Nephron progenitor cell (in vitro differentiated cells): Measurements from ENCODE around the gene KRT78.
A peak's percentile ranks its signal among the peaks of the same experiment; 100 is the strongest.
"Not testable (repeated sequence)": the region's sequence is repeated elsewhere in the genome, so short reads cannot be mapped to it uniquely, and the experiment has no call there.

Experiments
- DNase-seq: peaks from one replicate; pipeline ENCODE4 v3.0.0; 2021
- H3K27ac Mint-ChIP-seq: 2 replicates; pipeline ENCODE4 v1.8.0; 2021; ENCODE audit warnings: mild to moderate bottlenecking, moderate library complexity, mixed read lengths
- H3K27me3 Mint-ChIP-seq: 2 replicates; pipeline ENCODE4 v1.8.0; 2021; ENCODE audit warnings: mild to moderate bottlenecking, low read depth, mixed read lengths; ENCODE audit not compliant: poor library complexity
- H3K36me3 Mint-ChIP-seq: 2 replicates; pipeline ENCODE4 v1.8.0; 2021; ENCODE audit warnings: low read depth, mixed read lengths
- H3K4me1 Mint-ChIP-seq: 2 replicates; pipeline ENCODE4 v1.8.0; 2021; ENCODE audit warnings: mixed read lengths
- H3K4me3 Mint-ChIP-seq: 2 replicates; pipeline ENCODE4 v1.8.0; 2021; ENCODE audit warnings: mild to moderate bottlenecking, moderate library complexity, mixed read lengths
- H3K9me3 Mint-ChIP-seq: 2 replicates; pipeline ENCODE4 v1.8.0; 2021; ENCODE audit warnings: mild to moderate bottlenecking, moderate library complexity, mixed read lengths
- TF ChIP-seq, protein P1 (sequence below): fragments of 200-600 bp; sonication (generic); IDR thresholded peaks from 2 replicates; pipeline ENCODE4 v1.5.0; 2021; ENCODE audit warnings: antibody characterized with exemption

The KRT78 gene

DNA sequence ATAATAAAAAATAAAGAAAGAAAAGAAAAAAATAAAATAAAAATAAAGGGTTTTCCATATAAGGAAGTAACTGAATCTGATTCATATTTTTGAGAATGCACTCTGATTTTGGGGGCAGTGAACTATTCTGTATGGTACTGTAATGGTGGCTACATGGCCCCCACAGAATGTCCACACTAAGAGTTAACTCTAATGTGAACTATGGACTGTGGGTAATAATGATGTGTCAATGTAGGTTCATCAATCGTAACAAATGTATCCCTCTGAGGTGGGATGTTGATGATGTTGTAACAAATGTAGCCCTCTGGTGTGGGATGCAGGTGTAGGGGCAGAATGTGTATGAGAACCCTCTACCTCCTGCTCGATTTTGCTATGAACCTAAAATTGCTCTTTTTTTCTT lies 42.2 kb upstream of the KRT78 start:
- H3K4me1 Mint-ChIP-seq, result peaks cover 9% of the 10 kb centered on the region
- no peaks in the 10 kb centered on the region for H3K27me3 Mint-ChIP-seq
- H3K4me3 Mint-ChIP-seq, result no peak overlapping the region
- no peaks in the 10 kb centered on the region for H3K36me3 Mint-ChIP-seq
- H3K9me3 Mint-ChIP-seq, result no peaks in the 10 kb centered on the region
- no peak overlapping the region for H3K27ac Mint-ChIP-seq
- TF ChIP-seq, protein P1, sequence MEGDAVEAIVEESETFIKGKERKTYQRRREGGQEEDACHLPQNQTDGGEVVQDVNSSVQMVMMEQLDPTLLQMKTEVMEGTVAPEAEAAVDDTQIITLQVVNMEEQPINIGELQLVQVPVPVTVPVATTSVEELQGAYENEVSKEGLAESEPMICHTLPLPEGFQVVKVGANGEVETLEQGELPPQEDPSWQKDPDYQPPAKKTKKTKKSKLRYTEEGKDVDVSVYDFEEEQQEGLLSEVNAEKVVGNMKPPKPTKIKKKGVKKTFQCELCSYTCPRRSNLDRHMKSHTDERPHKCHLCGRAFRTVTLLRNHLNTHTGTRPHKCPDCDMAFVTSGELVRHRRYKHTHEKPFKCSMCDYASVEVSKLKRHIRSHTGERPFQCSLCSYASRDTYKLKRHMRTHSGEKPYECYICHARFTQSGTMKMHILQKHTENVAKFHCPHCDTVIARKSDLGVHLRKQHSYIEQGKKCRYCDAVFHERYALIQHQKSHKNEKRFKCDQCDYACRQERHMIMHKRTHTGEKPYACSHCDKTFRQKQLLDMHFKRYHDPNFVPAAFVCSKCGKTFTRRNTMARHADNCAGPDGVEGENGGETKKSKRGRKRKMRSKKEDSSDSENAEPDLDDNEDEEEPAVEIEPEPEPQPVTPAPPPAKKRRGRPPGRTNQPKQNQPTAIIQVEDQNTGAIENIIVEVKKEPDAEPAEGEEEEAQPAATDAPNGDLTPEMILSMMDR, result no peak
- DNase-seq, result no peak

DNA sequence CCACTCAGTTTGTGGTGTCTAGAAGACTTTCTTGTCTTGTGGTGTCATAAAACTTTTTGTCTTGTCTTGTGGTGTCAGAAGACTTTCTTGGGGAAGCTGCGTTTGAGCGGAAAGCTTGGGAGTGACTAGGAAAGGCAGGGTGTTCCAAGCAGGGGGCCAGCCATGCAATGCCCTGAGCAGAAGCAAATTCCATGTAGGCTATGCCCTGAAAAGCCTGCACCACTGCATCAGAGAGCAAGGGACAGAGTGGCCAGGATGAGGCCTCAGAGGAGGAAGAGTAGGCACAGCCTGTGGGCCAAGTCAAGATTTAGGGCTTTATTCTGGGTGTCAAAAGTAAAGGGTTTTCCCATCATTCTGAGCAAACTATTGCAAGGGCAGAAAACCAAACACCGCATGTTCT lies 41.6 kb upstream of the KRT78 start:
- Mint-ChIP-seq H3K27ac (peak overlapping the region; percentile 46), H3K27me3 (no peaks in the 10 kb centered on the region), H3K4me3 (no peak overlapping the region), H3K4me1 (peaks cover 4% of the 10 kb centered on the region), H3K36me3 (no peaks in the 10 kb centered on the region), H3K9me3 (no peaks in the 10 kb centered on the region)
- DNase-seq, result no peak
- TF ChIP-seq, protein P1, result no peak

DNA sequence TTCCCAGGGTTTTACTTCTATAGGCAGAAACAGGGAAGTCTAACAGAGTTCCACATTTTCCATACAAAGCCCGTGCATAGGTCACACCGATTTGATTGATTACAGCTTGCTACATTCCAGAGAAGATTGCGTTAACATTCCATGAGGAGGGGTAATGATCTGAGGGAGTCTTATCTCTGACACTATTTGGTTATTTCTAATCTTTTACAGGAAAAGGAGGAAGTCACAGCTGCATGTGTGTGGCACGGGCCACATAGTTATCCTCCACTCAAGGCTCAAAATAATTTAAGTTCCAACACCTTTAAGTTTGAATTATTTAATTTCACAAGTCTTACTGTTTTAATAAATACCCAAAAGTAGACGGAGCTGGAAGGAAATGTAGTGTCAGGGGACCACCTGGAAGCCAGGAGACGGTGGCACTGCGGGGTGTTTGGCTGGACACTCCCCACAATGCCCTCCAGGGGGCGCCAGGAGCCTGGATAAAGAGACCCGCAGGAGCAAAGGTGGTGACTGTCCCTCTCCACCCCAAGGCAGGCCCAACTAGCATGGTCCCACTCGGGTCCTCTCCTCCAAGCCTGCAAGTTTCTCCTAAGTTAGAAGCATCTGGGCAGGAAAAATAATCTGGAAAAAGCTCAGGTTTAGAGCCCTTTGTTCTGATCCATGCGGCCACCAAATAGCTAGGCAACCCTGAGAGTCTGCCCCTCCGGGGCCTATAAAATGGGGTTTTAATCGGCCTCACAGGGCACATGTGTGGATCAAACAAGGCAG lies 35.9 kb upstream of the KRT78 start:
- peaks cover 6% of the 10 kb centered on the region for H3K4me1 Mint-ChIP-seq
- H3K4me3 Mint-ChIP-seq, result no peak overlapping the region
- TF ChIP-seq, protein P1, result peak; percentile 96
- H3K27ac Mint-ChIP-seq, result no peak overlapping the region
- peak; percentile 90 for DNase-seq
- no peaks in the 10 kb centered on the region for H3K9me3 Mint-ChIP-seq
- H3K27me3 Mint-ChIP-seq, result peaks cover 4% of the 10 kb centered on the region
- H3K36me3 Mint-ChIP-seq, result no peaks in the 10 kb centered on the region

DNA sequence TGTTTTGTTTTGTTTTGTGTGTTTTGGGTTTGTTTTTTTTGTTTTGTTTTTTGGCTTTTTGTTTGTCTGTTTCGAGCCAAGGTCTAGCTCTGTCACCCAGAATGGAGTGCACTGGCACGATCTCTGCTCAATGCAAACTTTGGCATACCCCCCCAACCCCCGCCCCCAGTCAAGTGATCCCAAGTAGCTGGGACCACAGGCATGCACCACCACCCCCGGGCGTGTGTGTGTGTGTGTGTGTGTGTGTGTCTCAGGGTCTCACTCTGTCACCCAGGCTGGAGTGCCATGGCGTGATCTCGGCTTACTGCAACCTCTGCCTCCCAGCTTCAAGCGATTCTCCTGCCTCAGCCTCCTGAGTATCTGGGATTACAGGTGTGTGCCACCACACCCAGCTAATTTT lies 31.7 kb upstream of the KRT78 start:
- not testable (repeated sequence) for H3K9me3 Mint-ChIP-seq, DNase-seq, H3K27ac Mint-ChIP-seq, H3K36me3 Mint-ChIP-seq, H3K4me3 Mint-ChIP-seq, H3K27me3 Mint-ChIP-seq
- H3K4me1 Mint-ChIP-seq, result peaks cover 18% of the 10 kb centered on the region

DNA sequence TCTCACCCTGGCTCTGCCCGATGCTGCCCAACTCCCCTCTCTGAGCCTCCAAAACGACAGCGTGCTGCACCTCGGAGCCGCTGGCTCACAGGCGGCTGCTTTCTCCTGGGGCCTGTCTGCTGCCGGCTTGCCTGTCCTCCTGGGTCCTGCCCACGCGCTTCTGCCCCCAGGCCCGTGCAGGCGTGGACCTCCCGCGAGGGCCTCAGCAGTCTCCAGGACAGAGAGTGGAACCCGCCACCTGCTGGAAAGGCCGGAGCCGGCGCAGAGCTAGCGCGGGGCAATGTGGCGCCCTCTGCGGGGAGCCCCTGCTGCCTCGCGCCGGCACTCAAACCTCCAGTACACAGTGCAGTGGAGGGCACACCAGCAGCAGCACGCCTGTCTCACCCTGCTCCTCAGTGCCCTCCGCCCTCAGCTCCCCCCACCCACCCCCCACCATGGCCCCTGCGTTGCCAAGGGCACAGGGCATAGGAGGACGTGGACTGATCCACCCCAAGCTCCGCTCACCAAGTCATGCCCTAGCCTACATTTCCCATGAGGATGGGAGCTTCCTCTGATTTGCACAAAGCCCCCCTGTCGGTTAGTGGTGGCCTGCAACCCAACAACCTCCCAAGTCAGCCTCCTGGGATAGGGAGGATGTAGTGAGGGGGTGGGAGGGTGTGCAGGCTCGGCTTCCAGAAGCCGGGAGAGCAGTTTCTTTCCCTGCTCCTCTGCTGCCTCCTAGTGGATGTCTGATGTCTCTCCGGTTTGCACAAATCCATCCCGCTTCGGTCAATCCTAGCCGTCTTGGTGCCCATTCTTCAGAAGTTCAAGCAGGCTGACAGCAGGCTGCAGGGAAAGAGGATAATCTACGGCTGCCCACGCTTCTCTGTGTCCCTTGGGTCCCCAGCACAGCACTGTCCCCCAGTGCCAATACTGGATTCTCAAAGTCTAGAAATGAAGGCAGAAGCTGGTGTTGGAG lies 30.9 kb upstream of the KRT78 start:
- Mint-ChIP-seq H3K27ac (no peak overlapping the region), H3K27me3 (peaks cover 7% of the 10 kb centered on the region), H3K4me3 (peak overlapping the region; percentile 67), H3K36me3 (no peaks in the 10 kb centered on the region), H3K4me1 (peaks cover 21% of the 10 kb centered on the region), H3K9me3 (no peaks in the 10 kb centered on the region)
- DNase-seq, result peak; percentile 81
- TF ChIP-seq, protein P1, result peak; percentile 76
